GM18909 (cell line): ENCODE results near the gene RIMS4.

Source experiments
- ATAC-seq: cut with Tn5 transposase; IDR thresholded peaks from one replicate; pipeline ENCODE4 v1.9.1; 2021; ENCODE audit warnings: mild to moderate bottlenecking; ENCODE audit not compliant: unreplicated experiment, poor library complexity

Gene RIMS4

GRCh38 chr20:44706301-44707017 lies 103.9 kb downstream of the RIMS4 start:
- ATAC-seq, result no peak

GRCh38 chr20:44705364-44706094 lies 104.8 kb downstream of the RIMS4 start:
- ATAC-seq, result no peak

DNA sequence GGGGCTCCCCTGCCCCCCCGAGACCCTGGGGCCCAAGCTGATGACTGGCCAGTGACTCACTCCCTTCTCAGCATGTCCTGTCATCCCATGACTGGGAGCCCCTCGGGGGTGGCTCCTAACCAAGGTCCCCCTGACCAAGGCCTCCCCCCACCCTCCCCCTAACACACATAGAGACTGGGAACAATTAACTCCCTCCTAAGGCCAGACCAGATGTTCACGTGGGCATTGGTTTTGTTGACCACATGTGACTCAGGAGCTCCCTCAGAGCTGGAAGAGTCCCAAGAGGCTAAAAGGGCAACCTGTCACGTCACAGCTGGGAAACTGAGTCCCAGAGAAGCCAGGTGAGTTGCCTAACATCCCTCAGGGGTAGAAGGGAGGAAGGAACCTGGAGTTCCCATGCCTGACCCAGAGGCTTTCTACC lies 105.8 kb downstream of the RIMS4 start:
- no peak for ATAC-seq

DNA sequence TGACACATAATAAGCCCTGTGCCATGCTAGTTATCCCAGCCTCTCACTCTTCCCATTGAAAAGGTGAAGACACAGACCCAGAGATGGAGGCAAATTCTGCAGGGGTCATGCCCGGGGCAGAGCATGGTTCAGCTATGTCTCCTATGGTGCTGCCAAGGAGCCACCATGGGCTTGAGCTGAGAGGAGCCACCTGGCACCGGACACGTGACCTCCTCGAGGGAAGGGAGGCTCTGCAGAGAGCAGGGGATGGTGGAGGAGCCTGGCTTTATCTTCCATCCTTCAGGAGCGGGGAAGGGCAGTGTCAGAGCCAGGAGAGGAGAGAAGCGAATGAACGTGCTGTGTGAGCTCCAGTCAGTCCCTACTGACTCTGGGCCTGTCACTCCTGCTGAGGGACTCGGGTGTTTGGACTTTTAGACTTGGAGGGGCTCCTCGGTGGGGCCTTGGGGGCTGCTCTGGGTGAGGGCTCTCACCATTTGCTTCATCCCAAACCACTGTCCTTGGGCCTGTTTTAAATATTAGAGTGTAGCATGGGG lies 106.3 kb downstream of the RIMS4 start:
- no peak for ATAC-seq

- ATAC-seq, result no peak
These were observed 107.0 kb downstream of the RIMS4 start for GRCh38 chr20:44703183-44703925.

- ATAC-seq, result peak; percentile 66
These were observed 107.6 kb downstream of the RIMS4 start for GRCh38 chr20:44702776-44703175.

GRCh38 chr20:44701858-44702256 lies 108.5 kb downstream of the RIMS4 start:
- ATAC-seq, result no peak
